K562 (cell line): ENCODE data around the gene GPR149. TPM values are rescaled to one million over a fixed set of nuclear protein-coding genes. Genes with fewer than 3 reads are reported as not detected.
A peak's percentile ranks its signal among the peaks of the same experiment; 100 is the strongest.

Experiments
- ATAC-seq: fragments of 200-7000 bp; cut with Tn5 transposase; 3 replicates; pipeline ENCODE4 v1.9.1; 2020; ENCODE audit warnings: moderate library complexity
- BruUV-seq: library from RNA; stranded (reverse); fragments of 400-500 nt; replicated peaks from 2 replicates; lab custom pipeline; 2021; lab: Mats Ljungman, UMichigan
- CTCF ChIA-PET: fragments of 300-600 bp; formaldehyde crosslinking; extraction: SDS; loops from one replicate; lab custom pipeline; 2021; ENCODE audit warnings: low intra/inter-chr PET ratio; lab: Yijun Ruan, JAX
- POLR2A ChIA-PET: fragments of 300-600, 350-650 bp; sonication (Branson Sonifier 250); formaldehyde crosslinking; extraction: SDS; loops from one replicate; lab custom pipeline; 2021; ENCODE audit warnings: antibody characterized with exemption, inconsistent platforms; lab: Yijun Ruan, JAX
- DNase-seq, 4 experiments: peaks; one replicate each; pipeline versions ENCODE4 v3.0.0 to v3.0.0-alpha.2; 2011 to 2018; ENCODE audit warnings: low spot score in 3 of 4, mixed read lengths in 3 of 4; ENCODE audit errors: extremely low read depth in 1 of 4
- FAIRE-seq: peaks from 2 replicates; lab custom pipeline; 2011; peaks lifted over from hg19 to GRCh38; lab: Jason Lieb, UNC
- H2AFZ ChIP-seq: 2 replicates; pipeline ENCODE4 v1.6.0; 2011; ENCODE audit warnings: low read depth, low read length, control low read depth, inconsistent platforms
- H3K27ac ChIP-seq: fragments of 200-600 bp; 3 replicates; pipeline ENCODE4 v1.8.0; 2011; ENCODE audit warnings: low read depth, mild to moderate bottlenecking, control low read depth, inconsistent platforms, low read length, moderate library complexity, mixed read lengths; ENCODE audit errors: extremely low read depth
- H3K27me3 ChIP-seq, 2 experiments: fragments of 300-600 bp in 1 of 2; 2 replicates in 1 of 2; 3 replicates in 1 of 2; pipeline versions ENCODE4 v1.6.0 to v1.8.0; 2011; ENCODE audit warnings: inconsistent platforms in 2 of 2, low read length in 2 of 2, mild to moderate bottlenecking in 1 of 2, mixed read lengths in 1 of 2, moderate library complexity in 1 of 2; ENCODE audit not compliant: control insufficient read depth in 2 of 2, insufficient read depth in 2 of 2
- H3K36me3 ChIP-seq: fragments of 300-600 bp; 3 replicates; pipeline ENCODE4 v1.8.0; 2011; ENCODE audit warnings: mild to moderate bottlenecking, low read length, inconsistent platforms; ENCODE audit not compliant: control insufficient read depth, insufficient read depth
- H3K4me1 ChIP-seq, 2 experiments: fragments of 200-600 bp in 1 of 2; replicated peaks in 1 of 2; 2 replicates in 1 of 2; 3 replicates in 1 of 2; pipeline versions ENCODE4 v1.5.1 to v1.8.0; 2011; ENCODE audit warnings: inconsistent platforms in 2 of 2, low read length in 2 of 2, mild to moderate bottlenecking in 1 of 2, mixed read lengths in 1 of 2, moderate library complexity in 1 of 2; ENCODE audit not compliant: control insufficient read depth in 2 of 2, insufficient read depth in 2 of 2
- H3K4me2 ChIP-seq: 2 replicates; pipeline ENCODE4 v1.6.1; 2011; ENCODE audit warnings: low read length, control low read depth, inconsistent platforms, mixed read lengths; ENCODE audit not compliant: insufficient read depth
- H3K4me3 ChIP-seq: fragments of 200-600 bp; sonication (generic), shearing (Covaris generic); 2 replicates; pipeline ENCODE4 v1.5.1; 2016; ENCODE audit warnings: control low read depth, inconsistent platforms
- H3K79me2 ChIP-seq: fragments of 200-600 bp; 3 replicates; pipeline ENCODE4 v1.8.0; 2011; ENCODE audit warnings: low read length, inconsistent platforms; ENCODE audit not compliant: control insufficient read depth, insufficient read depth
- H3K9ac ChIP-seq, 2 experiments: 2 replicates each; pipeline versions ENCODE4 v1.6.0 to v1.6.1; 2011; ENCODE audit warnings: low read depth in 2 of 2, low read length in 2 of 2, control low read depth in 1 of 2, inconsistent platforms in 1 of 2, mild to moderate bottlenecking in 1 of 2, mixed read lengths in 1 of 2; ENCODE audit not compliant: insufficient read depth in 1 of 2
- H3K9me1 ChIP-seq: one replicate; pipeline ENCODE4 v1.6.0; 2011; ENCODE audit warnings: inconsistent platforms, mild to moderate bottlenecking, low read length, moderate library complexity; ENCODE audit not compliant: control insufficient read depth, insufficient read depth
- H3K9me3 ChIP-seq: replicated peaks from 2 replicates; pipeline ENCODE4 v1.5.1; 2011; ENCODE audit warnings: low read depth, low read length, inconsistent platforms; ENCODE audit not compliant: control insufficient read depth, insufficient read depth
- H4K20me1 ChIP-seq: replicated peaks from 2 replicates; pipeline ENCODE4 v1.6.1; 2011; ENCODE audit warnings: low read length, inconsistent platforms, mixed read lengths; ENCODE audit not compliant: control insufficient read depth, insufficient read depth
- RAD21 ChIP-seq, 2 experiments: fragments of 250-450 bp in 1 of 2; fragments of 450-650 bp in 1 of 2; sonication (Bioruptor Pico) in 1 of 2; formaldehyde crosslinking in 1 of 2; IDR thresholded peaks in 1 of 2; conservative IDR thresholded peaks in 1 of 2; 2 replicates each; pipeline versions ENCODE4 v1.4.0 to v1.8.0; 2020 to 2022; ENCODE audit warnings: mild to moderate bottlenecking in 2 of 2, moderate library complexity in 1 of 2
- SMARCC2 ChIP-seq: fragments of 450-650 bp; IDR thresholded peaks from 2 replicates; pipeline ENCODE4 v1.6.1; 2017; ENCODE audit warnings: antibody characterized with exemption, moderate library complexity, mild to moderate bottlenecking, low read depth
- WGBS: fragments of 100-300 bp; shearing (Covaris generic); methylation state at CpG from one replicate; pipeline ENCODE4 v1.1.6; 2016; ENCODE audit warnings: low coverage, mixed read lengths; ENCODE audit not compliant: insufficient coverage; ENCODE audit errors: missing lambda C conversion rate; 5-methylcytosine and 5-hydroxymethylcytosine counted together
- in situ Hi-C: fragments of 300-500 bp; cut with MboI; formaldehyde crosslinking; loops from 4 replicates; pipeline ENCODE4 v1.15.0; 2018; ENCODE audit warnings: inconsistent platforms, mixed read lengths
- intact Hi-C: fragments of 100-400 bp; cut with micrococcal nuclease; formaldehyde crosslinking; loops from 2 replicates; pipeline ENCODE4 v1.14.2; 2022
- polyA plus RNA-seq, 8 experiments: library from polyadenylated mRNA; depleted of rRNA in 4 of 8; stranded (reverse) in 5 of 8; unstranded in 3 of 8; fragments of >200 nt; fragmentation: Nextera tagmentation in 2 of 8; fragmentation: Illumina TruSeq in 1 of 8; extraction: Ambion mirVana in 2 of 8; extraction: Trizol in 1 of 8; gene quantifications; 2 replicates each; pipeline versions ENCODE4 v1.2.1 to v1.2.3, GENCODE V29; 2011 to 2014; ENCODE audit warnings: inconsistent platforms in 1 of 8, missing spikeins in 1 of 8
- total RNA-seq, 7 experiments: library from RNA; depleted of rRNA in 6 of 7; stranded (reverse); fragments of >200 nt in 6 of 7; fragmentation: Illumina TruSeq in 2 of 7; extraction: Trizol in 2 of 7; gene quantifications; 2 replicates each; pipeline versions ENCODE4 v1.2.1 to v1.2.3, GENCODE V29; 2011 to 2021; ENCODE audit warnings: low replicate concordance in 1 of 7
- TF ChIP-seq, protein P1 (sequence below): fragments of 250-450 bp; sonication (Bioruptor Pico); IDR thresholded peaks from 2 replicates; pipeline ENCODE4 v1.8.0; 2022; ENCODE audit warnings: moderate library complexity, mild to moderate bottlenecking, inconsistent platforms
- TF ChIP-seq, protein P2 (sequence below), 3 experiments: IDR thresholded peaks in 2 of 3; conservative IDR thresholded peaks in 1 of 3; 2 replicates each; pipeline ENCODE4 v1.5.1; 2011 to 2012; ENCODE audit warnings: low read length in 3 of 3, mild to moderate bottlenecking in 3 of 3, control low read depth in 2 of 3, improper control_type of control experiment in 1 of 3, inconsistent platforms in 1 of 3, low read depth in 1 of 3, mixed read lengths in 1 of 3, moderate library complexity in 1 of 3; ENCODE audit not compliant: insufficient read depth in 2 of 3
- TF ChIP-seq, protein P3 (sequence below): fragments of 450-650 bp; IDR thresholded peaks from 2 replicates; pipeline ENCODE4 v1.6.1; 2016; ENCODE audit warnings: missing biosample characterization, missing genetic modification characterization

GPR149 gene
- total and polyA plus RNA-seq, 9 of the 15 experiments (the other 6 are each of a cell fraction or from before 2014, with no cell fraction given), result not detected

DNA sequence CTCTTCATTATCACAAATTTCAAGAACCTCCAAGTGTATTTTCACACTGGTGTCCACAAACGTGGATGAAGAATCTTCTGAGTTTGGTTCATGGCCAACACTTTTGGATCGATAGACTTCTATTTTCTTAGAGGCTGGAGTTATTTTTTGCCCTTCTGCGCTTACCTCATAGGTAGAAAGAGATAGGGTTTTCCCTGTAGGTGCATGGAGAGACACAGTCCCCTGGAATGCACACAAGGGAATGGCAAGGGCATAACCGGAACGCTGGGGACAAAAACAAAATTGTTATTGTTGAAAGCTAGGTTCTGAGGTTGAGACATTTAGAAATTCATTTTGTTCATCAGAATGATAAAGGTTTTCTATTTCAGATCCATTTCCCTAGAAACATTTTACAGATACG is 92.0 kb downstream of the GPR149 start (continued):
- TF ChIP-seq, protein P1, sequence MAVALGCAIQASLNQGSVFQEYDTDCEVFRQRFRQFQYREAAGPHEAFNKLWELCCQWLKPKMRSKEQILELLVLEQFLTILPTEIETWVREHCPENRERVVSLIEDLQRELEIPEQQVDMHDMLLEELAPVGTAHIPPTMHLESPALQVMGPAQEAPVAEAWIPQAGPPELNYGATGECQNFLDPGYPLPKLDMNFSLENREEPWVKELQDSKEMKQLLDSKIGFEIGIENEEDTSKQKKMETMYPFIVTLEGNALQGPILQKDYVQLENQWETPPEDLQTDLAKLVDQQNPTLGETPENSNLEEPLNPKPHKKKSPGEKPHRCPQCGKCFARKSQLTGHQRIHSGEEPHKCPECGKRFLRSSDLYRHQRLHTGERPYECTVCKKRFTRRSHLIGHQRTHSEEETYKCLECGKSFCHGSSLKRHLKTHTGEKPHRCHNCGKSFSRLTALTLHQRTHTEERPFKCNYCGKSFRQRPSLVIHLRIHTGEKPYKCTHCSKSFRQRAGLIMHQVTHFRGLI (CRISPR knock-in tag), result no peak

GRCh38 chr3:154334973-154335420 is 95.0 kb downstream of the GPR149 start:
- no peak overlapping the region for H3K9ac ChIP-seq
- no peak overlapping the region for H2AFZ ChIP-seq
- ATAC-seq (peak; percentile 70), DNase-seq (peak in 3 of 4 experiments; percentile 20 to 32 (median 27)), FAIRE-seq (peak; percentile 49)
- no peaks in the 10 kb centered on the region for H3K9me3 ChIP-seq
- H3K27ac ChIP-seq, result no peak overlapping the region
- no peaks in the 10 kb centered on the region for H3K9me1 ChIP-seq
- H3K4me3 ChIP-seq, result no peak overlapping the region
- H3K27me3 ChIP-seq, result no peaks in the 10 kb centered on the region; a peak in 1 of 5 replicates
- in situ Hi-C loops, result no loop called here
- no TSS peak for BruUV-seq
- CTCF ChIA-PET, result interaction anchor here (1.1 kb wide), 1 partner anchor 1366 kb away, joined by 3 read pairs; no protein-coding TSS in a partner anchor
- H3K36me3 ChIP-seq, result no peaks in the 10 kb centered on the region
- WGBS, result 3% methylated on average over 3 of the region's 3 CpGs
- H3K4me1 ChIP-seq, result peaks cover 0 to 5% of the 10 kb centered on the region in 2 experiments; a peak in 2 of 5 replicates
- H3K4me2 ChIP-seq, result no peak overlapping the region
- POLR2A ChIA-PET, result no interaction called here
- H3K79me2 ChIP-seq, result no peaks in the 10 kb centered on the region
- intact Hi-C loops, result loop anchor here (1.0 to 10.0 kb wide), 3 partner anchors 420 to 1370 kb away; no protein-coding TSS in a partner anchor
- no peaks in the 10 kb centered on the region for H4K20me1 ChIP-seq
- TF ChIP-seq, protein P2, sequence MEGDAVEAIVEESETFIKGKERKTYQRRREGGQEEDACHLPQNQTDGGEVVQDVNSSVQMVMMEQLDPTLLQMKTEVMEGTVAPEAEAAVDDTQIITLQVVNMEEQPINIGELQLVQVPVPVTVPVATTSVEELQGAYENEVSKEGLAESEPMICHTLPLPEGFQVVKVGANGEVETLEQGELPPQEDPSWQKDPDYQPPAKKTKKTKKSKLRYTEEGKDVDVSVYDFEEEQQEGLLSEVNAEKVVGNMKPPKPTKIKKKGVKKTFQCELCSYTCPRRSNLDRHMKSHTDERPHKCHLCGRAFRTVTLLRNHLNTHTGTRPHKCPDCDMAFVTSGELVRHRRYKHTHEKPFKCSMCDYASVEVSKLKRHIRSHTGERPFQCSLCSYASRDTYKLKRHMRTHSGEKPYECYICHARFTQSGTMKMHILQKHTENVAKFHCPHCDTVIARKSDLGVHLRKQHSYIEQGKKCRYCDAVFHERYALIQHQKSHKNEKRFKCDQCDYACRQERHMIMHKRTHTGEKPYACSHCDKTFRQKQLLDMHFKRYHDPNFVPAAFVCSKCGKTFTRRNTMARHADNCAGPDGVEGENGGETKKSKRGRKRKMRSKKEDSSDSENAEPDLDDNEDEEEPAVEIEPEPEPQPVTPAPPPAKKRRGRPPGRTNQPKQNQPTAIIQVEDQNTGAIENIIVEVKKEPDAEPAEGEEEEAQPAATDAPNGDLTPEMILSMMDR (IDR thresholded peaks at IDR 0.05 in 2 of 3, conservative IDR thresholded peaks at IDR 0.05 in 1 of 3; ENCODE audit: insufficient read depth in 2 of 3, low read depth in 1 of 3, low read length in 3 of 3), result peak; percentile 11 to 59 (median 20); a peak in 3 of 6 replicates
- TF ChIP-seq, protein P3, sequence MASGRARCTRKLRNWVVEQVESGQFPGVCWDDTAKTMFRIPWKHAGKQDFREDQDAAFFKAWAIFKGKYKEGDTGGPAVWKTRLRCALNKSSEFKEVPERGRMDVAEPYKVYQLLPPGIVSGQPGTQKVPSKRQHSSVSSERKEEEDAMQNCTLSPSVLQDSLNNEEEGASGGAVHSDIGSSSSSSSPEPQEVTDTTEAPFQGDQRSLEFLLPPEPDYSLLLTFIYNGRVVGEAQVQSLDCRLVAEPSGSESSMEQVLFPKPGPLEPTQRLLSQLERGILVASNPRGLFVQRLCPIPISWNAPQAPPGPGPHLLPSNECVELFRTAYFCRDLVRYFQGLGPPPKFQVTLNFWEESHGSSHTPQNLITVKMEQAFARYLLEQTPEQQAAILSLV (tag), result no peak
- TF ChIP-seq RAD21 (CRISPR knock-in tag; conservative IDR thresholded peaks at IDR 0.05 in 1 of 2, IDR thresholded peaks at IDR 0.05 in 1 of 2) (peak; percentile 30 to 41), SMARCC2 (no peak)
